ES-I3 (cell line): ENCODE data around the gene ENTR1.

ENCODE experiments used
- H3K36me3 ChIP-seq: 2 replicates; pipeline ENCODE4 v1.6.1; 2013; ENCODE audit warnings: mild to moderate bottlenecking, low read length, control low read depth, moderate library complexity; ENCODE audit not compliant: insufficient read depth
- H3K4me1 ChIP-seq: 2 replicates; pipeline ENCODE4 v1.6.1; 2013; ENCODE audit warnings: mild to moderate bottlenecking, control low read depth, low read length; ENCODE audit not compliant: insufficient read depth
- H3K9ac ChIP-seq: 2 replicates; pipeline ENCODE4 v1.6.1; 2013; ENCODE audit warnings: low read depth, mild to moderate bottlenecking, low read length, moderate library complexity
- H3K9me3 ChIP-seq: 2 replicates; pipeline ENCODE4 v1.6.1; 2013; ENCODE audit warnings: mild to moderate bottlenecking, low read length, moderate library complexity; ENCODE audit not compliant: control insufficient read depth, insufficient read depth

The ENTR1 gene

GRCh38 chr9:136400038-136400834 lies 10.2 kb downstream of the ENTR1 start, which contains the start of gene SNAPC4:
Gene SNAPC4, minus strand, starts transcription at chr9:136400170. Its CDS starts 1,742 bp downstream, at chr9:136398428.
- H3K9me3 ChIP-seq, result no peaks in the 10 kb centered on the region
- H3K36me3 ChIP-seq, result peaks cover 21% of the 10 kb centered on the region
- peak within 1 kb of the TSS; percentile 77 for H3K9ac ChIP-seq
- no peaks in the 10 kb centered on the region for H3K4me1 ChIP-seq

GRCh38 chr9:136399176-136400037 lies 11.0 kb downstream of the ENTR1 start:
- Histone ChIP-seq H3K9ac (peak overlapping the region; percentile 77), H3K9me3 (no peaks in the 10 kb centered on the region), H3K4me1 (no peaks in the 10 kb centered on the region), H3K36me3 (peaks cover 15% of the 10 kb centered on the region)

GRCh38 chr9:136398286-136398685 lies 12.1 kb downstream of the ENTR1 start:
- Histone ChIP-seq H3K9me3 (no peaks in the 10 kb centered on the region), H3K9ac (no peak overlapping the region), H3K36me3 (peaks cover 24% of the 10 kb centered on the region), H3K4me1 (no peaks in the 10 kb centered on the region)

GRCh38 chr9:136397643-136398042 lies 12.8 kb downstream of the ENTR1 start:
- no peaks in the 10 kb centered on the region for H3K4me1 ChIP-seq
- H3K9ac ChIP-seq, result no peak overlapping the region
- peaks cover 27% of the 10 kb centered on the region for H3K36me3 ChIP-seq
- no peaks in the 10 kb centered on the region for H3K9me3 ChIP-seq

- peaks cover 25% of the 10 kb centered on the region for H3K36me3 ChIP-seq
- H3K9me3 ChIP-seq, result no peaks in the 10 kb centered on the region
- H3K9ac ChIP-seq, result no peak overlapping the region
- H3K4me1 ChIP-seq, result no peaks in the 10 kb centered on the region
Measured at GRCh38 chr9:136396219-136396515, 14.2 kb downstream of the ENTR1 start.

GRCh38 chr9:136395345-136396218 lies 14.8 kb downstream of the ENTR1 start:
- H3K36me3 ChIP-seq, result peaks cover 25% of the 10 kb centered on the region
- H3K4me1 ChIP-seq, result no peaks in the 10 kb centered on the region
- H3K9me3 ChIP-seq, result no peaks in the 10 kb centered on the region
- no peak overlapping the region for H3K9ac ChIP-seq

GRCh38 chr9:136395020-136395340 lies 15.4 kb downstream of the ENTR1 start:
- Histone ChIP-seq H3K36me3 (peaks cover 27% of the 10 kb centered on the region), H3K9ac (no peak overlapping the region), H3K9me3 (no peaks in the 10 kb centered on the region), H3K4me1 (no peaks in the 10 kb centered on the region)

GRCh38 chr9:136394312-136395019 lies 15.9 kb downstream of the ENTR1 start:
- Histone ChIP-seq H3K36me3 (peaks cover 31% of the 10 kb centered on the region), H3K9me3 (no peaks in the 10 kb centered on the region), H3K9ac (no peak overlapping the region), H3K4me1 (no peaks in the 10 kb centered on the region)

- H3K36me3 ChIP-seq, result peaks cover 31% of the 10 kb centered on the region
- no peaks in the 10 kb centered on the region for H3K4me1 ChIP-seq
- H3K9me3 ChIP-seq, result no peaks in the 10 kb centered on the region
- no peak overlapping the region for H3K9ac ChIP-seq
Measured at GRCh38 chr9:136393531-136393930, 16.9 kb downstream of the ENTR1 start.

- Histone ChIP-seq H3K9me3 (no peaks in the 10 kb centered on the region), H3K4me1 (no peaks in the 10 kb centered on the region), H3K36me3 (peaks cover 34% of the 10 kb centered on the region), H3K9ac (no peak overlapping the region)
Measured at GRCh38 chr9:136392538-136393449, 17.6 kb downstream of the ENTR1 start.

- Histone ChIP-seq H3K9me3 (no peaks in the 10 kb centered on the region), H3K36me3 (peaks cover 37% of the 10 kb centered on the region), H3K9ac (no peak overlapping the region), H3K4me1 (no peaks in the 10 kb centered on the region)
Measured at GRCh38 chr9:136391737-136392537, 18.5 kb downstream of the ENTR1 start.

GRCh38 chr9:136389396-136389795 lies 21.0 kb downstream of the ENTR1 start:
- Histone ChIP-seq H3K9ac (no peak overlapping the region), H3K4me1 (no peaks in the 10 kb centered on the region), H3K36me3 (peaks cover 34% of the 10 kb centered on the region), H3K9me3 (no peaks in the 10 kb centered on the region)
